ENCODE data around the gene FAM72D.
"Not testable (repeated sequence)": the region's sequence is repeated elsewhere in the genome, so short reads cannot be mapped to it uniquely, and the experiment has no call there.

- TF ChIP-seq, protein P1, sequence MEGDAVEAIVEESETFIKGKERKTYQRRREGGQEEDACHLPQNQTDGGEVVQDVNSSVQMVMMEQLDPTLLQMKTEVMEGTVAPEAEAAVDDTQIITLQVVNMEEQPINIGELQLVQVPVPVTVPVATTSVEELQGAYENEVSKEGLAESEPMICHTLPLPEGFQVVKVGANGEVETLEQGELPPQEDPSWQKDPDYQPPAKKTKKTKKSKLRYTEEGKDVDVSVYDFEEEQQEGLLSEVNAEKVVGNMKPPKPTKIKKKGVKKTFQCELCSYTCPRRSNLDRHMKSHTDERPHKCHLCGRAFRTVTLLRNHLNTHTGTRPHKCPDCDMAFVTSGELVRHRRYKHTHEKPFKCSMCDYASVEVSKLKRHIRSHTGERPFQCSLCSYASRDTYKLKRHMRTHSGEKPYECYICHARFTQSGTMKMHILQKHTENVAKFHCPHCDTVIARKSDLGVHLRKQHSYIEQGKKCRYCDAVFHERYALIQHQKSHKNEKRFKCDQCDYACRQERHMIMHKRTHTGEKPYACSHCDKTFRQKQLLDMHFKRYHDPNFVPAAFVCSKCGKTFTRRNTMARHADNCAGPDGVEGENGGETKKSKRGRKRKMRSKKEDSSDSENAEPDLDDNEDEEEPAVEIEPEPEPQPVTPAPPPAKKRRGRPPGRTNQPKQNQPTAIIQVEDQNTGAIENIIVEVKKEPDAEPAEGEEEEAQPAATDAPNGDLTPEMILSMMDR (IDR thresholded peaks at IDR 0.05): not testable (repeated sequence)
- not testable (repeated sequence) for TF ChIP-seq POLR2A (IDR thresholded peaks at IDR 0.05)
Observed at GRCh38 chr1:145093517-145094149, 2.1 kb upstream of the FAM72D start.
